GM12891 (cell line): Measurements from ENCODE around the gene ZNF391.

Experiments used
- POLR2A ChIP-seq: IDR thresholded peaks from 2 replicates; pipeline ENCODE4 v1.6.1; 2011; ENCODE audit warnings: low read depth, low read length, control low read depth
- POLR2AphosphoS5 ChIP-seq: IDR thresholded peaks from 2 replicates; pipeline ENCODE4 v1.6.1; 2011; ENCODE audit warnings: low read depth, low read length, control low read depth
- POU2F2 ChIP-seq: IDR thresholded peaks from 2 replicates; pipeline ENCODE4 v1.6.1; 2011; ENCODE audit warnings: low read depth, mild to moderate bottlenecking, control low read depth, low read length, moderate library complexity
- SPI1 ChIP-seq: IDR thresholded peaks from 2 replicates; pipeline ENCODE4 v1.6.1; 2011; ENCODE audit warnings: low read depth, low read length, control low read depth
- TAF1 ChIP-seq: IDR thresholded peaks from 2 replicates; pipeline ENCODE4 v1.6.1; 2011; ENCODE audit warnings: low read depth, low read length, control low read depth

- TF ChIP-seq POLR2A (no peak), TAF1 (no peak), POLR2AphosphoS5 (no peak), SPI1 (no peak), POU2F2 (no peak)
Observed at GRCh38 chr6:27414300-27414699, 25.7 kb downstream of the ZNF391 start.
